Esophagus (tissue), 2 donors: Measurements from ENCODE around the gene ANKRD2. TPM values are rescaled to one million over a fixed set of nuclear protein-coding genes. Genes with fewer than 3 reads are reported as not detected.
"Not testable (repeated sequence)": the region's sequence is repeated elsewhere in the genome, so short reads cannot be mapped to it uniquely, and the experiment has no call there.

ENCODE experiments used
- H3K27ac ChIP-seq, 2 donors: one replicate each; pipeline ENCODE4 v1.5.1; 2013; ENCODE audit warnings: low read depth in 2 of 2, mild to moderate bottlenecking in 2 of 2, inconsistent platforms in 1 of 2, low read length in 1 of 2, moderate library complexity in 1 of 2
- H3K27me3 ChIP-seq, 2 donors: one replicate each; pipeline ENCODE4 v1.6.1; 2013; ENCODE audit warnings: low read length in 2 of 2, control low read depth in 1 of 2, mild to moderate bottlenecking in 1 of 2; ENCODE audit not compliant: insufficient read depth in 2 of 2, control insufficient read depth in 1 of 2
- H3K36me3 ChIP-seq, 2 donors: one replicate each; pipeline ENCODE4 v1.6.1; 2013; ENCODE audit warnings: low read length in 1 of 2; ENCODE audit not compliant: control insufficient read depth in 2 of 2, insufficient read depth in 2 of 2
- H3K4me1 ChIP-seq, 2 donors: one replicate each; pipeline ENCODE4 v1.6.1; 2013; ENCODE audit warnings: low read length in 1 of 2; ENCODE audit not compliant: control insufficient read depth in 2 of 2, insufficient read depth in 2 of 2
- H3K4me3 ChIP-seq, 2 donors: one replicate each; pipeline ENCODE4 v1.5.1; 2013; ENCODE audit warnings: low read length in 2 of 2, mild to moderate bottlenecking in 2 of 2, low read depth in 1 of 2, moderate library complexity in 1 of 2
- H3K9me3 ChIP-seq, 2 donors: one replicate each; pipeline ENCODE4 v1.6.1; 2013; ENCODE audit warnings: mild to moderate bottlenecking in 2 of 2, low read depth in 1 of 2, low read length in 1 of 2, moderate library complexity in 1 of 2; ENCODE audit not compliant: control insufficient read depth in 2 of 2, insufficient read depth in 1 of 2
- WGBS, 2 donors: extraction: QIAGEN DNeasy Blood & Tissue Kit; methylation state at CpG; one replicate each; pipeline ENCODE4 v1.1.7; 2013; 5-methylcytosine and 5-hydroxymethylcytosine counted together
- polyA plus RNA-seq, 2 donors: library from polyadenylated mRNA; stranded (reverse); fragments of 200-250 nt; gene quantifications; one replicate each; pipeline ENCODE4 v1.2.3, GENCODE V29; 2013
- donor health status: healthy with polysubstance abuse.
- donor health status: Bipolar disorder and iron deficiency.

The ANKRD2 gene, protein sequence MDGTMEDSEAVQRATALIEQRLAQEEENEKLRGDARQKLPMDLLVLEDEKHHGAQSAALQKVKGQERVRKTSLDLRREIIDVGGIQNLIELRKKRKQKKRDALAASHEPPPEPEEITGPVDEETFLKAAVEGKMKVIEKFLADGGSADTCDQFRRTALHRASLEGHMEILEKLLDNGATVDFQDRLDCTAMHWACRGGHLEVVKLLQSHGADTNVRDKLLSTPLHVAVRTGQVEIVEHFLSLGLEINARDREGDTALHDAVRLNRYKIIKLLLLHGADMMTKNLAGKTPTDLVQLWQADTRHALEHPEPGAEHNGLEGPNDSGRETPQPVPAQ
- polyA plus RNA-seq: under 1 TPM; 0.43 to 0.46 TPM

DNA sequence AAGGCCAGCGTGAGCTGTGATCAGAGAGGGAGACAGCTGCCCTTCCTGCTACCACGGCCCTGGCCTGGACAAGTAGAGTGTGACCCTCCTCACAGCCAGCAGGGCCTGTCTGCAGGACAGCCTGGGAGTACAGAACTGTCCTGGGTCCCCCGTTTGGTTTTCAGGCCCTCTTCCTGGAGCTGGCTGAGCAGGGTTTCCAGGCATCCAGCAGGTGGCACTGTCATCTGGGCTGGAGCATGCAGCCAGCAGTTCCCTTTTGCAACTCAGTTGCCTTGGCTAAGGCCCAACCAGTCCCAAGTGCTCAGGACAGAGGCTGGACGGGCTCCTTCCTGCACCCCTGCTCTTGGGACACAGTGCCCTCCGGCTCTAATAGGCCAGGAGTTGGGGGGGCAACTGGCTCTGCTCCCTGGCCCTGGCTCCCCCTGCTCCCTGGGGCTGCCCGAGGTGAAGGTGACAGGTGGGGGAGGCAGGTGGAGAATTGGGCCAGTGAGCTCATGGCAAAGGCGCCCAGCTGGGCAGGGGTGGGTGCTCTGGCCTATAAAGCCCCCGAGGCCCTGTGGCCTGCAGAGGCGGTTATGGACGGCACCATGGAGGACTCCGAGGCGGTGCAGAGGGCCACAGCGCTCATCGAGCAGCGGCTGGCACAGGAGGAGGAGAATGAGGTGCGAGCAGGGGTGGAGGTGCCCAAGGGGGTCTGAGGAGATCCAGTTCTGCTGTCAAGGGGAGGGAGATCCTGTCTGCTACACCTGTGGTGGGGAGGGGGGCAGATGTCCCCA lies at the start of gene ANKRD2:
TSS of gene ANKRD2 (plus strand) at position 566 of the 776 bp plus-strand sequence. CDS start at position 576, 10 bp downstream.
- Histone ChIP-seq H3K27me3 (no peaks in the 10 kb centered on the region), H3K9me3 (no peaks in the 10 kb centered on the region), H3K4me3 (no peak within 1 kb of the TSS), H3K36me3 (peaks cover 0 to 6% of the 10 kb centered on the region in 2 donors), H3K27ac (peak within 1 kb of the TSS; percentile 95 to 97), H3K4me1 (peaks cover 4 to 23% of the 10 kb centered on the region in 2 donors)
- WGBS, 2 donors: 58 to 64% methylated on average over 16 of the region's 16 CpGs

DNA sequence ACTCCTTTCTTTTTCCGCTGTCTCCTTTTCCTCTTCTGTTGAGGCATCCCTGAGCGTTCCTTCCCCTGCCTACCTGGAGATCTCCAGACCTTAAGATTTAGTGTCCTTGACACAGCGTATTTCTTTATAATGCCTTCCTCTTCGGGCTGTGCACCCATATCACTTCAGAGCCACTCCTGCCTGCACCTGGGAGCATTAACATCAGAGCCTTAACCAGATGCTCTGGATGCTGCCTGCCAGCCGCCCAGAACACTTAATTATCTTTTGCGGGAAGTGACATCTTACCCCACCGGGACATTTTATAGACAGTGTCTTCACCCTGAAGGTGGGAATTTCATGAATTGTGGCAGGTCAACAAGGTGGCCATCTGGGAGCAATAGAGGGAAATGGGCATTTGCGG lies 49.6 kb upstream of the ANKRD2 start:
- H3K9me3 ChIP-seq: no peaks in the 10 kb centered on the region
- no peak overlapping the region for H3K4me3 ChIP-seq
- H3K27me3 ChIP-seq: no peaks in the 10 kb centered on the region
- peaks cover 5 to 8% of the 10 kb centered on the region in 2 donors for H3K4me1 ChIP-seq
- WGBS, 2 donors: 92 to 93% methylated on average over 8 of the region's 8 CpGs
- no peaks in the 10 kb centered on the region for H3K36me3 ChIP-seq
- no peak overlapping the region for H3K27ac ChIP-seq

DNA sequence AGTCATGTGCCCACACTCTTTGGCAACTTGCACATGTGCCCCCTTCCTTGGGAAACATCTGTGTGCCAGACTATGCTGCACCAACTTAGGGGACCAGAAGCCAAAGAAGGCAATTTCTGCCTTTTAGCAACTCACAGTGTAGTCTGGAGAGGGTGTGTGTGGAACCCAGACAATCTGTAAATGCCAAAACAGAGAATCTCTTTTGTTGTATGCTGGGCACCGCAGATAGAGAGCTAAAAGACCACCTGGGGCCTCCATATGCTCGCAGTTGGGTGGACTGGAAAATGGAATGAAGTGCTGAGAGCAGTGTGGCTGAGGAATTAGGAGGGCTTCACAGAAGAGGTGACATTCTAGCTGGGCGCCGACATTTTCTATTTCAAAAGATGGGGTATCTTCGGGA lies 47.5 kb upstream of the ANKRD2 start:
- no peak overlapping the region for H3K27ac ChIP-seq
- H3K9me3 ChIP-seq: no peaks in the 10 kb centered on the region
- 94 to 97% methylated on average over 5 of the region's 5 CpGs for WGBS, 2 donors

DNA sequence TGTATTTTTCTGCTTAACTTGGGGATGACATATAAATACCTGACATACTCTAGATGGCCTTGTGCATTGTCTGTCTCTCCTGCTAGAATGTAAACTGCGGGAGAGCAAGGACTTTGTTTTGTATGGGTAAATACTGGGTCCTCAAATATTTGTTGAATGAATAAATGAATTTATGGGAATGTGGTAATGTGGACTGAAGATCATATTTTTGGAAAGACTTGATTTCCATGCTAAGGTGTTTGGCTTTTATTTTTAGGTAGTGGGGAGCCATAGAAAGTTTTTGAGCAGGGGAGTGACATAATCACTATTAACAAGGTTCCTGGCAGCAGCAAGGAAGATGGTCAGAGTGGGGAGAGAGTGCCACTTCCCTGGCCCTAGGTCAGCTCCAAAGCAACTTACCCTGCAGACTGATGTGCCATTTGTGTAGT lies 46.9 kb upstream of the ANKRD2 start:
- WGBS, 2 donors: 92 to 99% methylated on average over 1 of the region's 1 CpG
- no peaks in the 10 kb centered on the region for H3K36me3 ChIP-seq
- peaks cover 0 to 3% of the 10 kb centered on the region in 2 donors for H3K4me1 ChIP-seq
- H3K27ac ChIP-seq: no peak overlapping the region
- no peaks in the 10 kb centered on the region for H3K27me3 ChIP-seq
- H3K4me3 ChIP-seq: no peak overlapping the region
- no peaks in the 10 kb centered on the region for H3K9me3 ChIP-seq

More for the DNA sequence above, 47.5 kb upstream of the ANKRD2 start:
- Histone ChIP-seq H3K4me1 (peaks cover 0 to 3% of the 10 kb centered on the region in 2 donors), H3K27me3 (no peaks in the 10 kb centered on the region), H3K36me3 (no peaks in the 10 kb centered on the region), H3K4me3 (no peak overlapping the region)

DNA sequence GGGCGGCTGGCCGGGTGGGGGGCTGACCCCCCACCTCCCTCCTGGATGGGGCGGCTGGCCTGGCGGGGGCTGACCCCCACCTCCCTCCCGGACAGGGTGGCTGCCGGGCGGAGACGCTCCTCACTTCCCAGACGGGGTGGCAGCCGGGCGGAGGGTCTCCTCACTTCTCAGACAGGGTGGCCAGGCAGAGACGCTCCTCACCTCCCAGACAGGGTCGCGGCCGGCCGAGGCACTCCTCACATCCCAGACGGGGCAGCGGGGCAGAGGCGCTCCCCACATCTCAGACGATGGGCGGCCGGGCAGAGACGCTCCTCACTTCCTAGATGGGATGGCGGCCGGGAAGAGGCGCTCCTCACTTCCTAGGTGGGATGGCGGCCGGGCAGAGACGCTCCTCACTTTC lies 43.7 kb upstream of the ANKRD2 start:
- H3K27ac ChIP-seq, H3K4me3 ChIP-seq, H3K27me3 ChIP-seq, H3K4me1 ChIP-seq, H3K36me3 ChIP-seq, H3K9me3 ChIP-seq: not testable (repeated sequence)
- 93 to 96% methylated on average over 15 to 27 of the region's 29 CpGs for WGBS, 2 donors

DNA sequence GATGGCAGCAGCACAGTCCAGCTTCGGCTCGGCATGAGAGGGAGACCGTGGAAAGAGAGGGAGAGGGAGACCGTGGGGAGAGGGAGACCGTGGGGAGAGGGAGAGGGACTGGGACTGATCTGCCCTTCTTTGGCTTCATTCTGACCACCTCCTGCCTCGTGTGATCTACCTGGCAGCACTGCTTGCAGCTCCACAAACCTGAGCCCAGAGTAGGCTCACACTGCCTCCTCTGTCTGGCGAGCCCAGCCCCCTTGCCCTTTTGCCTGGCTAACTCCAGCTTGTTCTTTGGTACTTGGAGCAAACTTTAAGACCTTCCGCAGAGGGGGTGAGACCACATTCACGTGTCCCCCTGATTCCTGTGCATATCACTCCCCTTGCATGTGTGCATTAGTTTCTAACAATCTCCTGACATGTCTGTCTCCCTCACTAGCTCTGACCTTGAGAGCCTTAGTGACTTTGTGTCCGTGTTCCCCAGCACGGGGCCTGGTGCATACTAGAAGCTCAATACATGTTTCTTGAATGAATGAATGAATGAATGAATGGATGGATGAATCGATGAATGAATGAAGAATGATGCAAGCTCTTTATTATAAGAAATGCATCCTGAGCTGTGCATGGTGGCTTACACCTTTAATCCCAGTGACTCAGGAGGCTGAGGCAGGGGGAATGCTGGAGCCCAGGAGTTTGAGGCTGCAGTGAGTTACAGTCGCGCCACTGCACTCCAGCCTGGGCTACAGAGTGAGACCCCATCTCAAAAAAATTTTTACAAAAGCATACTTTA lies 42.7 kb upstream of the ANKRD2 start:
- Histone ChIP-seq H3K9me3 (no peaks in the 10 kb centered on the region), H3K27ac (no peak overlapping the region), H3K4me3 (no peak overlapping the region), H3K36me3 (no peaks in the 10 kb centered on the region), H3K4me1 (peaks cover 0 to 4% of the 10 kb centered on the region in 2 donors), H3K27me3 (no peaks in the 10 kb centered on the region)
- 64 to 68% methylated on average over 9 to 14 of the region's 14 CpGs for WGBS, 2 donors

DNA sequence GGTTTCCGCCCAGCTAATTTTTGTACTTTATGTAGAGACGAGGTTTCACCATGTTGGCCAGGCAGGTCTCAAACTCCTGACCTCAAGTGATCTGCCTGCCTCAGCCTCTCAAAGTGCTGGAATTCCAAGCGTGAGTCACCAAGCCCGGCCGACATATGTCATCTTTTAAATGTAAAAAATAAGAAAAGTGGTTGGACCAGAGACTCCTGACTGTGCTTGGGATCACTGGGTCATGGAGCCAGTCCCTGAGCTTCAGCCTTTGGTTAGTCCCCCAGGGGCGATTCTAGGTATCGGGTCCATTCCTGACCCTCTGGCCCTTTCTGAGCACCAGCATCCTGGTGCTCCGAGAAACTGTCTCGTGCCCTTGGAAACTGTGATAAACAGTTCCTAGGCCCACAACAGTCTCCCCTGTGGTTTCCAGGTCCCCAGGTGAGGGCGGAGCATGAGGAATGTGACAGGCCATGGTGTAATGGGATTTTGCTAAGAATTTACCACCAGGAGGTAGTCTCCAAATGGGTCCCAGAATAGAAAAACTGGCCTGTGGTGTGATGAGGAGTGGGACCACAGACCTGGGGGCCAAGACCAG lies 41.1 kb upstream of the ANKRD2 start:
- Histone ChIP-seq H3K27me3 (no peaks in the 10 kb centered on the region), H3K4me3 (no peak overlapping the region), H3K9me3 (no peaks in the 10 kb centered on the region), H3K27ac (no peak overlapping the region), H3K36me3 (no peaks in the 10 kb centered on the region), H3K4me1 (peaks cover 0 to 4% of the 10 kb centered on the region in 2 donors)
- 87 to 91% methylated on average over 10 of the region's 10 CpGs for WGBS, 2 donors

DNA sequence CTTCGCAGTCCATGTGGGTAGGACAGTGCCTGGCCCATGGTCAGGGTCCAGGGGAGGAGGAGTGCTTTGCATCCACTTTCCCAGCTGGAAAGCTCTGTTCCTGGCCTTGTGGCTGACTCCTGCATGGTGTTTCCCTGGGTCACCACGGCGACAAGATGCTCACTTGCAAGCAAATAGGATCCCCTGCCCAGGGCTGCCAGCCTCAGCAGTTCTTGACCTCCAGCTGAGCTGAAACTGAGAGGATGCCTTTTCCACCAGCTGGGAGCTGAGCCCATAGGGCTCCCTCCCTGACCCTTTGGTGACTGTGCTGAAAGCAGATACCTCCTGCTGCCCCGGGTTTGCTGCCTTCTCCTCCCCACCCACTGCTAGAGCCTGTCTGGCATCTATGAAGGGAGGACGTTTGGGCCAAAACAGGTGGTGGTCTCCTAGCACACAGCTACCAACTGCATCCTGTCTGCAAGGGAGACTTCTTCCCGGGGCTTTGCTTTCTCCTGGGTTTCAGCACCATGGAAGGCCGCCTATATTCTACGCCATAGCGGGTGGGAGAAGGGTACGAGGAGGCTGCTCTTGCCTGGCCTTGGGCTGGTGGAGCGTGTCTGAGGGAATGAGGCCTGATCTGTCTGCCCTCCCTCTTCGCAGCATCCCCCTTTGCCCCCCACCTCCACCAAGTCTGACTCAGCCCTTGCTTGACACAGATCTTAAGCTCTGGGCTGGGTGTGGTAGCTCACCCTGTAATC lies 39.5 kb upstream of the ANKRD2 start:
- Histone ChIP-seq H3K36me3 (no peaks in the 10 kb centered on the region), H3K4me3 (no peak overlapping the region), H3K27me3 (no peaks in the 10 kb centered on the region), H3K27ac (no peak overlapping the region), H3K9me3 (no peaks in the 10 kb centered on the region), H3K4me1 (peaks cover 0 to 4% of the 10 kb centered on the region in 2 donors)
- WGBS, 2 donors: 75 to 82% methylated on average over 12 of the region's 12 CpGs
